ENCODE results near the gene KRT83.
A peak's percentile ranks its signal among the peaks of the same experiment; 100 is the strongest.

The KRT83 gene

GRCh38 chr12:52320784-52321400 is at the start of gene KRT83:
TSS of gene KRT83 (minus strand) at chr12:52321398. CDS start at chr12:52321335, 63 bp downstream.
- intact Hi-C loops (cut with DNase I; ENCODE audit: low total_unique reads): no loop called here

GRCh38 chr12:52369809-52370208 is 48.6 kb upstream of the KRT83 start:
- intact Hi-C loops (cut with DNase I; ENCODE audit: low total_unique reads): loop anchor here (2.0 to 10.0 kb wide), 2 partner anchors 509 to 605 kb away; no protein-coding TSS in a partner anchor
- no peak overlapping the region for H3K4me3 ChIP-seq
- no peak for TF ChIP-seq CTCF (IDR thresholded peaks at IDR 0.05)

More at GRCh38 chr12:52320784-52321400, at the start of gene KRT83:
- Histone ChIP-seq H3K27ac (no peak within 1 kb of the TSS), H3K9me3 (no peaks in the 10 kb centered on the region), H3K4me1 (peaks cover 0 to 4% (median 0%) of the 10 kb centered on the region in 4 donors), H3K4me3 (no peak within 1 kb of the TSS), H3K27me3 (peaks cover 0 to 24% of the 10 kb centered on the region in 2 donors), H3K36me3 (no peaks in the 10 kb centered on the region)
- TF ChIP-seq CTCF (IDR thresholded peaks at IDR 0.05): no peak
- peak in 1 of 2 donors; percentile 46 for DNase-seq

GRCh38 chr12:52369211-52369610 is 48.0 kb upstream of the KRT83 start:
- peak in 1 of 2 donors; percentile 43 for DNase-seq
- intact Hi-C loops (cut with DNase I; ENCODE audit: low total_unique reads): no loop called here
- H3K4me3 ChIP-seq: no peak overlapping the region
- H3K27ac ChIP-seq: no peak overlapping the region
- no peaks in the 10 kb centered on the region for H3K9me3 ChIP-seq
- H3K4me1 ChIP-seq: peaks cover 0 to 19% (median 11%) of the 10 kb centered on the region in 4 donors
- no peaks in the 10 kb centered on the region for H3K36me3 ChIP-seq
- TF ChIP-seq CTCF (IDR thresholded peaks at IDR 0.05): no peak
- no peaks in the 10 kb centered on the region for H3K27me3 ChIP-seq

More at GRCh38 chr12:52369809-52370208, 48.6 kb upstream of the KRT83 start:
- no peak overlapping the region for H3K27ac ChIP-seq
- H3K9me3 ChIP-seq: no peaks in the 10 kb centered on the region
- DNase-seq: peak in 1 of 2 donors; percentile 50
- no peaks in the 10 kb centered on the region for H3K27me3 ChIP-seq
- peaks cover 0 to 19% (median 11%) of the 10 kb centered on the region in 4 donors for H3K4me1 ChIP-seq
- no peaks in the 10 kb centered on the region for H3K36me3 ChIP-seq

- no peak overlapping the region for H3K27ac ChIP-seq
- intact Hi-C loops (cut with DNase I; ENCODE audit: low total_unique reads): no loop called here
- peaks cover 0 to 19% (median 11%) of the 10 kb centered on the region in 4 donors for H3K4me1 ChIP-seq
- TF ChIP-seq CTCF (IDR thresholded peaks at IDR 0.05): no peak
- H3K9me3 ChIP-seq: no peaks in the 10 kb centered on the region
- DNase-seq: no peak
- H3K36me3 ChIP-seq: no peaks in the 10 kb centered on the region
- no peak overlapping the region for H3K4me3 ChIP-seq
- no peaks in the 10 kb centered on the region for H3K27me3 ChIP-seq
Observed at GRCh38 chr12:52368508-52368907, 47.3 kb upstream of the KRT83 start.

- Histone ChIP-seq H3K27ac (no peak overlapping the region), H3K9me3 (no peaks in the 10 kb centered on the region), H3K27me3 (no peaks in the 10 kb centered on the region), H3K4me1 (peaks cover 0 to 19% (median 11%) of the 10 kb centered on the region in 4 donors), H3K36me3 (no peaks in the 10 kb centered on the region), H3K4me3 (no peak overlapping the region)
- TF ChIP-seq CTCF (IDR thresholded peaks at IDR 0.05): no peak
- peak in 1 of 2 donors; percentile 35 for DNase-seq
- intact Hi-C loops (cut with DNase I; ENCODE audit: low total_unique reads): no loop called here
Observed at GRCh38 chr12:52367876-52368275, 46.7 kb upstream of the KRT83 start.

All from tibial artery (tissue), 4 donors.